Measurements from ENCODE around the gene SIK3. TPM values are rescaled to one million over a fixed set of nuclear protein-coding genes. Genes with fewer than 3 reads are reported as not detected.

SIK3 gene
- total RNA-seq, 1 experiment from 2014 or later: 34.4 TPM

DNA sequence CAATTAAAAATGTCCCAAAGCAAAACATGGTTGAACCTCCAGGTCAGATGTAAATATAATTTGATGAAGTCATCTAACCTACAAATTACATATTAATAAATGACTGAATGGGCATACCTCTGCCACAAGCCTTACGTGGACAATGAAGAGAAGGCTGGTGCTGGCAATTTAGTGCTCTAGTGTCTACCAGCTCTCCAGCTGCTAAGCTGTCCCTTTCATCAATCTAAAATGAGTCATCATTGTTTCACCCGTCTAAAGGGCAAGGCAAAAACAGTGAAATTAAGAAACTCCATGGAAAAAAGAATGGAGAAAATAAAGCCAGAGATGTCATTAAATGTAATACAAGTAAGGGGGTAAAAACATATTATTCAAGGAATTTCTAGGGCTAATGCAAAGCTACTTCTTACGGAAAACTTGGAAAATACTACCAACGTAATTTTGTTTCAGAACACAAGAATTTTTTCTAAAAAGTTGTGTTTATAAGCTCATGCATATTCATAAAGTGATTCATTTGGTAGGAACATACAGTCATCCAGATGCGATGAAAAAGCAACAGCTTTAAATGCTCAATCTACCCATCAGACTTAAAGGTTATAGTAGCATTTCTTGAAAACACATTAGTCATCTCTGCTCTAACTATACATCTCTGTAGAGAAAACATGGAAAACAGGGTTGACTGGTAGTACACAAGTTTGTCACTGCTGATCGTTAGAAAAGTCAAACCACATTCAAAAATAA lies 71.5 kb downstream of the SIK3 start:
- POLR2A ChIA-PET: no interaction called here
- no peaks in the 10 kb centered on the region for H3K4me1 Mint-ChIP-seq
- TF ChIP-seq ESRRA (CRISPR knock-in tag; IDR thresholded peaks at IDR 0.05; ENCODE audit: borderline replicate concordance): no peak
- TF ChIP-seq IRF2 (CRISPR knock-in tag; IDR thresholded peaks at IDR 0.05; ENCODE audit: borderline replicate concordance, low read depth): no peak
- TF ChIP-seq, protein P1, sequence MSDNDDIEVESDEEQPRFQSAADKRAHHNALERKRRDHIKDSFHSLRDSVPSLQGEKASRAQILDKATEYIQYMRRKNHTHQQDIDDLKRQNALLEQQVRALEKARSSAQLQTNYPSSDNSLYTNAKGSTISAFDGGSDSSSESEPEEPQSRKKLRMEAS (CRISPR knock-in tag; IDR thresholded peaks at IDR 0.05): no peak
- no peak for TF ChIP-seq MXD4 (CRISPR knock-in tag; IDR thresholded peaks at IDR 0.05; ENCODE audit: borderline replicate concordance)
- TF ChIP-seq FOXJ3 (CRISPR knock-in tag; IDR thresholded peaks at IDR 0.05; ENCODE audit: borderline replicate concordance): no peak
- TF ChIP-seq IRF1 (CRISPR knock-in tag; IDR thresholded peaks at IDR 0.05): no peak
- TF ChIP-seq JAZF1 (CRISPR knock-in tag; IDR thresholded peaks at IDR 0.05): no peak
- no peak for TF ChIP-seq FOXP4 (CRISPR knock-in tag; IDR thresholded peaks at IDR 0.05)
- no peak for TF ChIP-seq GRHL2 (CRISPR knock-in tag; IDR thresholded peaks at IDR 0.05; ENCODE audit: insufficient replicate concordance, severe bottlenecking)
- TF ChIP-seq, protein P2, sequence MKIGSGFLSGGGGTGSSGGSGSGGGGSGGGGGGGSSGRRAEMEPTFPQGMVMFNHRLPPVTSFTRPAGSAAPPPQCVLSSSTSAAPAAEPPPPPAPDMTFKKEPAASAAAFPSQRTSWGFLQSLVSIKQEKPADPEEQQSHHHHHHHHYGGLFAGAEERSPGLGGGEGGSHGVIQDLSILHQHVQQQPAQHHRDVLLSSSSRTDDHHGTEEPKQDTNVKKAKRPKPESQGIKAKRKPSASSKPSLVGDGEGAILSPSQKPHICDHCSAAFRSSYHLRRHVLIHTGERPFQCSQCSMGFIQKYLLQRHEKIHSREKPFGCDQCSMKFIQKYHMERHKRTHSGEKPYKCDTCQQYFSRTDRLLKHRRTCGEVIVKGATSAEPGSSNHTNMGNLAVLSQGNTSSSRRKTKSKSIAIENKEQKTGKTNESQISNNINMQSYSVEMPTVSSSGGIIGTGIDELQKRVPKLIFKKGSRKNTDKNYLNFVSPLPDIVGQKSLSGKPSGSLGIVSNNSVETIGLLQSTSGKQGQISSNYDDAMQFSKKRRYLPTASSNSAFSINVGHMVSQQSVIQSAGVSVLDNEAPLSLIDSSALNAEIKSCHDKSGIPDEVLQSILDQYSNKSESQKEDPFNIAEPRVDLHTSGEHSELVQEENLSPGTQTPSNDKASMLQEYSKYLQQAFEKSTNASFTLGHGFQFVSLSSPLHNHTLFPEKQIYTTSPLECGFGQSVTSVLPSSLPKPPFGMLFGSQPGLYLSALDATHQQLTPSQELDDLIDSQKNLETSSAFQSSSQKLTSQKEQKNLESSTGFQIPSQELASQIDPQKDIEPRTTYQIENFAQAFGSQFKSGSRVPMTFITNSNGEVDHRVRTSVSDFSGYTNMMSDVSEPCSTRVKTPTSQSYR (CRISPR knock-in tag; IDR thresholded peaks at IDR 0.05): no peak
- TF ChIP-seq CTCF (IDR thresholded peaks at IDR 0.05): no peak
- no peak for TF ChIP-seq ZNF219 (CRISPR knock-in tag; IDR thresholded peaks at IDR 0.05; ENCODE audit: borderline replicate concordance)
- TF ChIP-seq ZNF138 (CRISPR knock-in tag; conservative IDR thresholded peaks at IDR 0.05): no peak
- TF ChIP-seq E2F4 (CRISPR knock-in tag; IDR thresholded peaks at IDR 0.05; ENCODE audit: borderline replicate concordance, low read depth): no peak
- no peak for TF ChIP-seq ZNF396 (CRISPR knock-in tag; IDR thresholded peaks at IDR 0.05; ENCODE audit: borderline replicate concordance)
- TF ChIP-seq USF2 (CRISPR knock-in tag; IDR thresholded peaks at IDR 0.05): no peak
- TF ChIP-seq FOXK1 (CRISPR knock-in tag; IDR thresholded peaks at IDR 0.05): no peak
- TF ChIP-seq ATF3 (CRISPR knock-in tag; conservative IDR thresholded peaks at IDR 0.05): no peak

More for the DNA sequence above, 71.5 kb downstream of the SIK3 start:
- ATAC-seq (no peak), DNase-seq (ENCODE audit: low spot score) (no peak)
- CTCF ChIA-PET: no interaction called here
- Mint-ChIP-seq H3K9me3 (no peaks in the 10 kb centered on the region), H3K27ac (no peak overlapping the region), H3K4me3 (no peak overlapping the region), H3K27me3 (ENCODE audit: low read depth) (no peaks in the 10 kb centered on the region), H3K36me3 (no peaks in the 10 kb centered on the region)

Measured in WTC11 (cell line).